Hematopoietic multipotent progenitor cell treated with erythropoietin and hydrocortisone succinate and interleukin-3 and kit ligand, for 15 days (in vitro differentiated cells): ENCODE results near the gene NUDT4.
"Not testable (repeated sequence)": the region's sequence is repeated elsewhere in the genome, so short reads cannot be mapped to it uniquely, and the experiment has no call there.

ENCODE experiments used
- DNase-seq: peaks from one replicate; pipeline ENCODE4 v3.0.0-alpha.2; 2015; ENCODE audit warnings: low spot score

NUDT4 gene

DNA sequence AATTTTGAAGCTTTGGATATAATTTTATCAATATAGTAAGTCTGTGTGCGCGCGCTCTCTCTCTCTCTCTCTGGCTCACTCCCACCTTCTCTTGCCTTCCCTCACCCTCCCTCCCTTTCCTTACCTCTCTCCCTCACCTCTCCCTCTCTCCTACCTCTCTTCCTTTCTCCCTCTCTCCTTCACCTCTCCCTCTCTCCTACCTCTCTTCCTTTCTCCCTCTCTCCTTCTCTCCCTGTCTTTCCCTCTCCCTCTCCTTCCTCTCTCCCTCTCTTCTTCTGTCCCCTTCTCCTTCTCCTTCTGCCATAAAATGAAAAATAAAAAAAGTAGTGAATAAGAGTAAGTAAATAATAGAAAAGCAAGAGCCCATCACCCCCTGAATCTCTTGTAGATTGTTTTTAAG, 9.0 kb upstream of the NUDT4 start:
- no peak for DNase-seq

GRCh38 chr12:93369505-93369904, 8.2 kb upstream of the NUDT4 start:
- no peak for DNase-seq

- DNase-seq = no peak
Measured at GRCh38 chr12:93370947-93371346, 6.8 kb upstream of the NUDT4 start.

GRCh38 chr12:93373961-93374656, 3.6 kb upstream of the NUDT4 start:
- peak; percentile 67 for DNase-seq

DNA sequence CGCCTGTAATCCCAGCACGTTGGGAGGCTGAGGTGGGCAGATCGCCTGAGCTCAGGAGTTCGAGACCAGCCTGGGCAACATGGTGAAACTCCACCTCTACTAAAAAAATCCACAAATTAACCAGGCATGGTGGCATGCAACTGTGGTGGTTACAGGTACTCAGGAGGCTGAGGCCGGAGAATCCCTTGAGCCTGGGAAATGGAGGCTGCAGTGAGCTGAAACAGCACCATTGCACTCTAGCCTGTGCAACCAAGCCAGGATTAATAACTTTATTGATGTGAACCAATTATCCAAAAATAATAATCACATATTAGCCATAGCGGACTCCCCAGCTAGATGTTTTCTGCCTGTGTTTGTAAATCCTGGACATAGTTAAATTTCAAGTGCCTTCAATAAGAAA, 1.8 kb upstream of the NUDT4 start:
- no peak for DNase-seq

- DNase-seq = peak; percentile 72
Measured at GRCh38 chr12:93376436-93377251, 1.1 kb upstream of the NUDT4 start.

DNA sequence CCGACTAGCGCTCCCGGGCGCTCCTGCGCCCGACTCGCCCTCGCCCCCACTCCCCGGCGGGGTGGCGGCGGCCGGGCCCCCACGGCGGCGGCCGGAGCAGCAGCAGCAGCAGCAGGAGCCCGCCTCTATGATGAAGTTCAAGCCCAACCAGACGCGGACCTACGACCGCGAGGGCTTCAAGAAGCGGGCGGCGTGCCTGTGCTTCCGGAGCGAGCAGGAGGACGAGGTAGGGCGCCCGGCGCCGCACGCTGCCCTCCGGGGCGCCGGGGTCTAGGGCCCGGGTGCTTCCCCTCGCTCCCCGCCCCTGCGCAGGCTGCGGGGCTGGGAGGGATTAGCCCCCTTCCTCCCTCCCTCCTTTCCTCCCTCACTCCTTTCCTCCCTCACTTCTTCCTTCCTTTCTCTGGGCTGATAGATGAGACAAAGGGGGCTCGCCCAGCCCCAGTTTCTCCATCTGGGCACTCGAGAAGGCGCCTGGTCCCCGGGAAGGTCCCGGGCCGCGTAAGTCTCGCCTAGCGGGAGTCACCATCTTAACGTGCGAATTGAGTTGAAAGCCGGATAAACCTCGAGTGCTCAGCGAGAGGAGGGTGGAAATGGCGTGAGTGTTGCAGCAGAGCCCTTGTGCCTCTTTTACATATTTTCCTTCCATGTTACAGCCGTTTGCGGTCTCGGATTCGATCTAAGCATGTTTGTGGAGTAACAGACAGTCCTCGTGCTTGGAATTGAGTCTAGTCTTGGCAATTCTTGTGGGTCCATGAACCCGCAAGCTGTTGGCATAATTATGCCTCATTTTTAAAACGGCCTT, 672 bp downstream of the NUDT4 start:
- peak; percentile 60 for DNase-seq

DNA sequence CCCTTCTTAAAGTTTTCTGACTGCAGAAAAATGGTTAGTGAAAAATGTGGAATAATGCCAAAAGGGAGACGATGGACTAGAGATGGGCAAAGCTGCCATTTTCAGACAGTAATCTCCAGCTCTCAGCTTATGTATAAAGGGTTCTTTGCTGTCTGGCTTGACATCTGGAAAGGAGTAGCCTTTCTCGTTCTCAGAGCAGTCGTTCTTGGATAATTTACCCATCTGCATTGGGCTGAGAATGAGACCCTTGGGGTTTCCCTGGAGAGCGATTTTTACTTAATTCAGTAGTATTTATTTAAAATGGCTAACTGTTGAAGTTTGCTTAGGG, 1.2 kb downstream of the NUDT4 start:
- DNase-seq = peak; percentile 70

- DNase-seq = peak; percentile 51
Measured at GRCh38 chr12:93379326-93379980, 1.7 kb downstream of the NUDT4 start.

DNA sequence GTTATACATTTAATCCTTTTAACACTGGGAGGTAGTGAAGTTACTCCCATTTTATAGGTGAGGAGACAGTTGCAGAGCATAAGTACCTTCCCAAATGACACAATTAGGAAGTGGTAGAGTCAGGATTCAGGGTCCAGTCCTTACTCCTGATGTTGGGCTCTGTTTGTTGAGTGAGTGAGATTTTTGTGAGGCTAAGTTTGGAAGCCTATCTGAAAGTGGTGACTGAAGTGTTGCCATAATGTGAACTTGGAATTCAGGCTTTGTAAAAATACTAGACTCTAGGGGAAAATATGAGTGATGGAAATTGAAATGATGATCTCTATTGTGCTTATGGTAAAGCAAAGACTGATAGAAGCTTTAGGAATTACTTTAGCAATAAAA, 2.2 kb downstream of the NUDT4 start:
- no peak for DNase-seq

- DNase-seq = peak; percentile 51
Measured at GRCh38 chr12:93380480-93381121, 2.9 kb downstream of the NUDT4 start.

GRCh38 chr12:93381161-93381975, 3.6 kb downstream of the NUDT4 start:
- peak; percentile 18 for DNase-seq

GRCh38 chr12:93381976-93382437, 4.3 kb downstream of the NUDT4 start:
- not testable (repeated sequence) for DNase-seq

GRCh38 chr12:93387780-93388179, 10.1 kb downstream of the NUDT4 start:
- peak; percentile 67 for DNase-seq

GRCh38 chr12:93390031-93390430, 12.3 kb downstream of the NUDT4 start:
- DNase-seq = no peak

DNA sequence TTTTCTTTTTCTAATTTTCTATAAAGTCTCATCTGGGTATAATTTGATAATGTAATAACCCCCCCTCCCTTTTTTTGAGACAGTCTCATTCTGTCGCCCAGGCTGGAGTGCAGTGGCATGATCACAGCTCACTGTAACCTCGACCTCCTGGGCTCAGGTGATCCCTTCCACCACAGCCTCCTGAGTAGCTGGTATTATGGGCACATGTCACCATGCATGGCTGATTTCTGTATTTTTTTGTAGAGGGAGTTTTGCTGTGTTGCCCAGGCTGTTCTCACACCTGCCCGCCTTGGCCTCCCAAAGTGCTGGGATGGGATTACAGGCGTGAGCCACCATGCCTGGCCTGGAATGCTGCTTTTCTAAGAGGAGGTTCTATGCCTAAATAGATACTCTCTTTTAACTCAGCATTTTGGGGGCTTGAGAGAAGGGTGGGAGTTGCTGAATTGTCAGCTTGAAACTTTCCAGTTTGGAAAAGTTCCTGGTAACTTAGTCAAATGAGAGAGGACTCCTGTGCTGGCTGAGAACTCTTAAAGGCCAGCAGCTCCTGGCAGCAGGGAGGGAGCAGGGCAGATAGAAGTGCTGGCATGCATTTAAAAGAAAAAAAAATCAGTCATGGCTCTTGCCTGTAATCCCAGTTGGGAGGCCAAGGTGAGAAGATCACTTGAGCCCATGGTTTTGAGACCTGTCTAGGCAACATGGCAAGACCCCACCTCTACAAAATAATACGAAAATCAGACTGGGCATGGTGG, 13.0 kb downstream of the NUDT4 start:
- no peak for DNase-seq

GRCh38 chr12:93393425-93393824, 15.7 kb downstream of the NUDT4 start:
- DNase-seq = no peak

GRCh38 chr12:93397412-93397811, 19.7 kb downstream of the NUDT4 start:
- no peak for DNase-seq

DNA sequence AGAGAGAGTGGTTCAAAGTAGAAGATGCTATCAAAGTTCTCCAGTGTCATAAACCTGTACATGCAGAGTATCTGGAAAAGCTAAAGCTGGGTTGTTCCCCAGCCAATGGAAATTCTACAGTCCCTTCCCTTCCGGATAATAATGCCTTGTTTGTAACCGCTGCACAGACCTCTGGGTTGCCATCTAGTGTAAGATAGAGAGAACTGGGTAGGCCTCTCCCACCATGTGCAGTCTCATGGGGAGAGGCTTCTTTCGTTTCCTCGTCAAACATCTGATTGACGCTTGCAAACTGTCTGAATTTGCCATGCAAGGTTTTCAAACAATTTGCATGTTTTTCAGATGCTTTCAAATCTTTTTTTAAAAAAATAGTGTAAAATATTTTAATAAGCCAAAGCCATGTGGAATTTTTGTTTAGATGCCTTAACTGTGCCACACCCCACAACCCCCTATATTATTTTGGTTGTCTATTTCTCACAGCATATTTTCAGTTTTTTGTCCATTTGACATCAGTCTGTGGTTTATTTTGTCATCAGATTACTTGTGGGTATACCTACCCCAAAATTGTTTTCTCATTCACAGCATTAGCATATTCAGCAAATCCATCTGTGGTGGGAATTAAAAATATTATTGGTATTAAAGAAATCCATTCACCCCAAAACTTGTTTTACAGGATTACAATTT, 21.6 kb downstream of the NUDT4 start:
- not testable (repeated sequence) for DNase-seq
